Left renal cortex interstitium (tissue), 4 donors: ENCODE measurements around the gene LSAMP. TPM values are rescaled to one million over a fixed set of nuclear protein-coding genes. Genes with fewer than 3 reads are reported as not detected.
"Not testable (repeated sequence)": the region's sequence is repeated elsewhere in the genome, so short reads cannot be mapped to it uniquely, and the experiment has no call there.

ENCODE experiments used
- DNase-seq, 4 donors: peaks; one replicate each; pipeline ENCODE4 v3.0.0-alpha.2; 2013; ENCODE audit warnings: low read depth in 4 of 4, low spot score in 2 of 4, missing footprints in 1 of 4
- polyA plus RNA-seq, 4 donors: library from polyadenylated mRNA; unstranded; fragments of 120-200 nt; gene quantifications; one replicate each; pipeline ENCODE4 v1.2.1, GENCODE V29; 2013; ENCODE audit not compliant: insufficient read length in 4 of 4

LSAMP gene
- polyA plus RNA-seq, 4 donors = 11.7 to 15.4 (median 14.3) TPM

GRCh38 chr3:115862099-115862498 lies 583.2 kb downstream of the LSAMP start:
- no peak for DNase-seq

- no peak for DNase-seq
These were observed 584.0 kb downstream of the LSAMP start for GRCh38 chr3:115861166-115861733.

DNA sequence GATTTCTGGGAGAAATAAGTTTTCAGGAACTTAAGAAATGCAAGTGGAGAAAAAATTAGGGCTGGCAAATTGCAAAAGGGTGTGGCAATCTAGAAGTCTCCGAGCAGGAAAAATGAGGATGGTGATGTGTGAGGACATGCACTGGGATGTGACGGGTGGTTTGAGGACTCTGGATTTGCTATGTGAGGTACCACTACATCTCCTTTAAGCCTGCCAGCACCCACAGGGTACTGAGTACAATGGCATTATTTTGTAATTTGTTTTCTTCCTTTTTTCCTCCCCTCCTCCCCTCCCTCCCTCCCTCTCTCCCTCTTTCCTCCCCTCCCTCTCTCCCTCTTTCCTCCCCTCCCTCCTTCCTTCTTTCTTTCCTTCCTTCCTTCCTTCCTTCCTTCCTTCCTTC lies 584.5 kb downstream of the LSAMP start:
- DNase-seq = no peak

DNA sequence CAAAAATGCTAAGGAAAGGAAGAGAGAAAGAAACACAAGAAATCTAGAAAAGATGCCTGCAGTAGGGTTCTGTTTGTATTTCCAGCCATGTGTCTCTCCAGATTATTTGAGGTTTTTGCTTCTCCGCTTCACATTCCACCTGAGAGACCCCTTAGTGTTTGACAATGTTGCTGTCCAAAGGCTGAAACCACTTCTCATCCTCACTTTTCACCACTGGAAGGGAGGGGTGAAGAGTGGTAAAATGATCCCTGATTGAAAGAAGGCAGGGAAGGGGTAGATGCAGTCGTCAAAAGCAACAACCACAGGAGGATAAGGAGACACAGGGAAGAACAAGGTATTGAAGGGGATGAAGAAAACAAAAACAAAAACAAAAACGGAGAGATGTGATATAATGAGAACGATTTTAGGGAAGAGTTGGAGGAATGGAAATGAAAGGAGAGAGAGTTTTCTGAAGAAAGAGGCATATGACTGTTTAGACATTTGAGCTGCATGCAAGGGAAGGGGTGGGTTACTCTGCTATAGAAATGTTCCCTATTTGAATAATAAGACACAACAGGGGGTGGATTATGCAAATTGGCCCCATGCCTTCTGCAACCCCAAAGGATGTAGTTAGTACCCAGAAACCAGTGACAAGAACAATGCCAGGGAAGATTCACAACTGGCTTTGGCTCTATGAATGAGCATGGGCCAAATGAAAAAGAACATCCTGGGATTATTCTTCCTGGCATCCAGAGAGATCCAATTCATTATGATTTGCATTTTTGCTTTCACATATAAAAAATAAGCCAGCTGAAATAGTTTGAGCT lies 586.1 kb downstream of the LSAMP start:
- DNase-seq = no peak

- no peak for DNase-seq
These were observed 587.7 kb downstream of the LSAMP start for GRCh38 chr3:115857518-115858136.

- DNase-seq = no peak
These were observed 589.4 kb downstream of the LSAMP start for GRCh38 chr3:115855911-115856310.

DNA sequence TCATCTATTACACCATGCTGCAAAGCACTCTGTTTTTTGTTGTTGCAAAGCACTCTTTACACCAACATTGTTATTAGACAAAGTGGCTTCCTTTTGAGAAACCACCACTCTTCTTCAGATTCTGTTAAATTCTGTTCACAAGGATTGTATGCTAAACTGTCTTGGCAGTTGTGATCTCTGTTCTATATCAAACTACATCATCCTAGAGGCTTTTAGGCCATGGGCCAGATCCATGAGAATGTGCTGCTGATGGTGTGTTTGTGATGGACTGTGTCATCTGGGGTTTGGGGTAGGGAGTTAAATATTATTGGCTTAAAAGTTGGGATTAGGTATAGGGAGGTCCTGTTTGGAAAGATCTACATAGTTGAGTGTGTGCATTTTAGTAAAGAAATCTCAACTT lies 592.2 kb downstream of the LSAMP start:
- no peak for DNase-seq

DNA sequence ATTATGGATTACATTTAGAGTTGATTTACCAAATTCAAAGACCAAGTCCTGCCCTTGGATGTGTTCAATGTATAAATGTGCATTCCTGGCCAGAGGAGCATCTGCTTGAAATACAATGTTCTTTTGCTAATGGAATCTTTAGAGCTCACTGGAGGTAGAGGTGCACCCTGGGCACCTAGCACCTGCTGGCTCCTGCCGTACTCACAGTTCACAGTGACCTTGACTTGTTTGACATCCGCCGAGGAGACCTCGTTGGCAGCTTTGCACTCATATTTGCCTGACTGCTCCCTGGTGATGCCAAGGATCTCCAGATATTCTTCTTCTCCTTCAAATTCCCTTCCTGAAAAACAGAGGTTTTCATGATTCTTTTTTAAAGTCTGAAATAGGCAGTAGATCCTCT lies 593.0 kb downstream of the LSAMP start:
- no peak for DNase-seq

DNA sequence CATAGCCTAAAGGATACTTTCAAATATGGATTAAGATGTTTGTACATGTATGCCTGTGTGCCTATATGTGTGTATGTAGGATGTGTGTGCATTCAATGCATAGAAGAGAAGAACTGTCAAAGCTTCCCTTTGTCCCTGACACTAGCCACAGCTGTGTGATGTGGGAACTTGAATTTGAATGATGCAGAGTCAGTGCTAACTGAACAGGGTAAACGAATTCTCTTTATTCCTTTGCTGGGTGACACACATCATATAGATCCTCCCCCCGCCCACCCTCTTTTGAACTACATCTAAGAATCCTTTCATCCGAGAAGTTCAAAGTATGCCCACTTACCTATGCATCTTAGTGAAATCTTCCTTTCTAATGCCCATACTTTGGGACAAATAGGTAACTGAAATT lies 593.7 kb downstream of the LSAMP start:
- DNase-seq = no peak

- no peak for DNase-seq
These were observed 596.6 kb downstream of the LSAMP start for GRCh38 chr3:115848641-115849040.

DNA sequence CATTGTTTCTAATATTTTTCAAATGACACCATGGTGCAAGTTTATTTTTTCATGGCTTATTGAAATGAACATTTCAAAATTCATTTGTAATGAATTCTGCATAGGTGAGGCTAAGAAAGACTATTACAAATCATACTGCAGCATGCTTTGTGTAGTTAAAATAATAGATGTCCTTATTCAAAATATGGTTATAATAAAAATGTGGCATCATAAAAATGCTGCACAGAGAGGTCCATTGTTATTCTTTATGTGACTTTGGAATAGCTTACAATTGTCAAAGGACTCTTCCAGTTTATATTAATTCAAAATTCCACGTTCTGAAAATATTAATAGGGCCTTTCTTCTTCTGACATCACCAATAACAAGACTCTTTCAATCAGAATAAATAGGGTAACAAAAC lies 599.3 kb downstream of the LSAMP start:
- no peak for DNase-seq

GRCh38 chr3:115844729-115845128 lies 600.6 kb downstream of the LSAMP start:
- not testable (repeated sequence) for DNase-seq

DNA sequence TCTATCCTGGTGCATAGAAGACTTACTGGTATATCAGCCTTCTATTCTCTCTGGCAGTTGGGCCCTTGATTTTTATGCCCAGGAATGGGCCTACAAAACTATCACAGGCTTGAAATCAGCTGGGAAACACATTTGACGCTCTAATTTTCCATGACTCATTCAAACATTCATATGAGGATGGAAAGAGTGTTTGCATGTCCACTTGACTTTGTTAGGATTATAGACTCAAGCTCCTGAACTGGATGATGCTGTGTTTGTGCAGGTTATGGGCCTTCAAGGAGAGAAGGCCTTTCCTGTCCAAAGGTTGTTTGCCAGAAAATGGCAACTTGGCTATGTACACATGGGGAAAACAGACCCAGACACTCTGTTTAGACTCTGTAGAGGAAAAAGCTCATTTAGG lies 602.1 kb downstream of the LSAMP start:
- DNase-seq = no peak

- DNase-seq = no peak
These were observed 606.0 kb downstream of the LSAMP start for GRCh38 chr3:115839246-115839645.

DNA sequence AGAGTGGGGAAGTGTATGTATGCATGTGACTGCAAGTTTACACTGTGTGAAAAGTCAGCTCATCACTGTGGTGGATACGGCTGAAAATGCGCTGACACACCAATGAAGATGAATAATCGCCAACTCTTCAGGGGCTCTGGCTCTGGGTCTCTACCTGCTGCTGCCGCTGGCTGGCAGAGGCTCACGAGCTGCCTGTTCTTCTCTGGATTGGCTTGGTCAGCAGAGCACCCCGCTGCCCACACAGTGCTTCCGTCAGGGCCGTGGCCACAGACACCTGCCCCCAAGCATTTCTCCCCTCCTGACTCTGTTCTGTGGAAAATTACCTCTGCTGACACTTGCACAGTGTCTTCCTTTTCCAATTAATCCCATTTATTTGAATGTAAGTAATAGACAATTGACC lies 606.5 kb downstream of the LSAMP start:
- no peak for DNase-seq

GRCh38 chr3:115836944-115837343 lies 608.3 kb downstream of the LSAMP start:
- no peak for DNase-seq

DNA sequence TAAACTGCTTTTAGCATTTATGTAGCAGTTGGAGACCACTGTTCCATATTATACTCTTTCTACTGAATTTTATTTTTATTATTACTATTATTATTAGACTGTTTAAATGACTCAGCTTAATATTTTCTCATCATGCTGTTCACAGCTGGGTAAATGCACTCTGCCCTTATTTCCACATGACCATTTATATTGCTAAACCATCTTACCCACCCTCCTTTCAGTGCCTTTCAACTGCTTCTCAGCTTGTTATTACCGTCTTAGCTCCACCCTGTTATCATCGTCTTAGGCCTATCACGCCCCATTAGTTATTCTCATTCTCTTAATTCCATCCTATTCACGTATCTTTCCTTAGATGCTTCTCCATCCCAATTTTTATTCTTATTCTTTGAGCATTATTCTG lies 609.3 kb downstream of the LSAMP start:
- DNase-seq = no peak

DNA sequence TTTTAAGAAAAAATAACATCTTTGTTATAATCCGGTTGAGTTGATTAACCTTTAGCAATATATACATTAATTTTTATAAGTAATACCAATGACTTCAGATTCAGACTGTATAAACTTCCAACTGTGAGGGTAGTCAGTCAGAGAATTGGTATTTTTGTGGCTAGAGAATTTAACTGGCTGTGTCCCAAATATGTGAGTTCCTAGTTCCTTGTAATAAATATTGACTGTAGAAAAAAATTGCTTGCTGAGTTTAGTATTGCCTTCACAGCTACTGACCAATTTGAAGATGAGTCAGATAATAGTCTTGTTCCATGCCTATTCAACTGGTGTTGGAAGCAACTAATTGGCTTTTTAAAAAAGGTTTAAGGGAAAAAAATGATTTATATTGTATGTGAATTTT lies 611.2 kb downstream of the LSAMP start:
- no peak for DNase-seq

DNA sequence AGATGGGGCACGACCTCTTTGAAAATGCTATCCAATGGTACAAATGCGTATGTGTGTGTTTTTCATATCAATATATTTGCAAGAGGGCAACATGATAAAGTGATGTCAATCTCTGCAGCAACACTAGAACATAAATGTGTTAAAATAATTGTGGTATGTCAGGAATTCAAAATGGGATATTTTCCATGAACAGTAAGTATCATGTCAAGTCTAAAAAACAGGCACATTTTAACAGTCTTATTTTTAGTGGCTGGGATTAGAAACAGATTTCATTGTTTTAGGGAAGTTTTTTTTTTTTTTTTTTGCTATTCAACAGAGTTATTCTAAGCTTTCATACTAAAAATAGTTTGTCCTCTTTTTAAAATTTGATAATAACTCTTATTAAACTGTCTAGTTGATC lies 612.2 kb downstream of the LSAMP start:
- no peak for DNase-seq

DNA sequence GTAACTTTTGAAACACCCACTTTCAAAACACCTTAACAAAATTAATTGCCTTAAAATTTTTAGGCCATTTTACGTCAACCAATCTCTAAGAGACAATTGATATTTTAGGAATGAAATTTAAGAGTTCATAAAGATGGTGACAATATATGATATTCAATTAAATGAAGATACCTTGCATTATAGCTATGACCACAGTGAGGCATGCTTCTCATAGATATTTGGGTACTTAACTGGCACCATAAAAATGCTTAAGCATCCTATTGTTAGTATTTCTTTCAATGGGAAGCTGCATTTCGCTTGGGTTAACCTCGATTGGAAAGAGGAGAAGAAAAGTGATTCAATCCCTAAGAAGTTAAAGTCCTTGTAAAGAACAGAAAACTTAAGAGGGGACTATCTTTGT lies 613.0 kb downstream of the LSAMP start:
- no peak for DNase-seq

GRCh38 chr3:115831864-115832263 lies 613.4 kb downstream of the LSAMP start:
- DNase-seq = no peak

DNA sequence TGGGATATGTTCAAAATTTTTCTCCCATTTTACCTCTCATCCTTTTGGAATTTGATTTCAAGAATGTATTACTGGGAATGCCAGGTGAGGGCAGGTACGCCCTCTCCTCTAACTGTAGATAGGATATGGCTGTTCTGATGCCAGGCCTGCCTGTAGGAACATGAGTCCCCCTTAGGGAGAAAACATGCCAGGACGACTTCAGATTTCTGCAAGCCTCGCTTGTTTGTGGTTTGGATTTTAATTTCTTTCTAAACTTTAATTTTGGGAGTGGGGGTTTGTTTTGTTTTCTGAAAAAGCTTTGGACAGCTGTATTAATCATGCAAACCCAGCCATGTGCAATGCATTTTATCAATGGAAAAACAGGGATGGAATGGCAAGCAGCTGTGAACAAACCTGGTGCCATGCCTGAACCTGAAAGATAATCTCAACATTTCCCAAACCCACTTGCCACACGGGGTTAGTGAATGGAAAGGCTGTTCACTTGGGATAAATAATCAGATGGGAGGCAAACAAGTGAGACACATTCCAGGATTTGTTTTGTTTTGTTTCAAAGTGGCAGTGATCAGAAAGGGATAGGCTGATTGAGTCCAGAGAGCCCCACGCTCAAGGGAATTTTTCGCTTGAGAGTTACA lies 614.4 kb downstream of the LSAMP start:
- no peak for DNase-seq
